Activated CD8-positive, alpha-beta memory T cell treated with anti-CD3 and anti-CD28 coated beads, Interleukin-2, amount 10 ng/mL, durations not matched to agents 7 days and 5 days (primary cell): ENCODE measurements around the gene ENTR1. TPM values are rescaled to one million over a fixed set of nuclear protein-coding genes. Genes with fewer than 3 reads are reported as not detected.

Source experiments
- total RNA-seq, 2 experiments: library from RNA; stranded (reverse); gene quantifications; one replicate each; pipeline ENCODE4 v1.2.3, GENCODE V29; 2021

Gene ENTR1
- total RNA-seq, 2 experiments from 2014 or later = 47.4 to 54.2 TPM

Other genes with a start within 250 kb of the ENTR1 start
- gene LHX3, start 205.5 kb downstream of the ENTR1 start, total RNA-seq = not detected
- 10 to 100 TPM; 11.2 to 13.6 TPM for gene QSOX2, start 164.8 kb downstream of the ENTR1 start, total RNA-seq
- gene CCDC187, start 106.5 kb downstream of the ENTR1 start, total RNA-seq = not detected
- 1 to 10 TPM; 4.5 to 6.7 TPM for gene GPSM1, start 83.1 kb downstream of the ENTR1 start, total RNA-seq
- gene DNLZ, start 46.9 kb downstream of the ENTR1 start, total RNA-seq = 10 to 100 TPM; 22.4 to 23.7 TPM
- 1 to 10 TPM in 1 of 2 experiments, under 1 TPM in 1; 0.50 to 3.1 TPM for gene CARD9, start 36.9 kb downstream of the ENTR1 start, total RNA-seq
- gene SNAPC4, start 10.4 kb downstream of the ENTR1 start, total RNA-seq = 10 to 100 TPM; 12.4 to 17.0 TPM
- 10 to 100 TPM; 64.0 to 76.5 TPM for gene PMPCA, start within 50 bp of the ENTR1 start, total RNA-seq
- gene INPP5E, start 29.2 kb upstream of the ENTR1 start, total RNA-seq = 10 to 100 TPM; 20.0 to 21.4 TPM
- gene SEC16A, start 72.4 kb upstream of the ENTR1 start, total RNA-seq = 10 to 100 TPM; 88.0 to 96.7 TPM
- 10 to 100 TPM; 67.3 to 73.5 TPM for gene NOTCH1, start 135.4 kb upstream of the ENTR1 start, total RNA-seq